Measurements from ENCODE around the gene TINCR.

DNA sequence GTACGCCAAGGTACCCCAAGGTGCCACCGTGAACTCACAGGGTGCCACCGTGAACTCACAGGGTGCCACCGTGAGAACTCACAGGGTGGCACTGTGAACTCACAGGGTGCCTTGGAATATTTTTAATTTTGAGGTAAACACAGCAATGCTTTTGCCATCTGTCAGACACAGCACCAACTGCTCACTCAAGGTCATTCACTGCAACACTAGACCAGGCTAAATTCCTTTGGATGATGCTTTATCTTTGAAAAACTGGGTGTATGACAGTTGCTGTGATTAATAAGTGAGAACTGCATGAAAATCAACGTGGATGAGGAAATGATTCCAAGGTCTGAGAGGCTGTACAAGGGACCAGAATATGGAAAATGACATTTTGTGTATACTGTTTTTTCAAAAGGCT is 35.9 kb upstream of the TINCR start:
- TF ChIP-seq, protein P1, sequence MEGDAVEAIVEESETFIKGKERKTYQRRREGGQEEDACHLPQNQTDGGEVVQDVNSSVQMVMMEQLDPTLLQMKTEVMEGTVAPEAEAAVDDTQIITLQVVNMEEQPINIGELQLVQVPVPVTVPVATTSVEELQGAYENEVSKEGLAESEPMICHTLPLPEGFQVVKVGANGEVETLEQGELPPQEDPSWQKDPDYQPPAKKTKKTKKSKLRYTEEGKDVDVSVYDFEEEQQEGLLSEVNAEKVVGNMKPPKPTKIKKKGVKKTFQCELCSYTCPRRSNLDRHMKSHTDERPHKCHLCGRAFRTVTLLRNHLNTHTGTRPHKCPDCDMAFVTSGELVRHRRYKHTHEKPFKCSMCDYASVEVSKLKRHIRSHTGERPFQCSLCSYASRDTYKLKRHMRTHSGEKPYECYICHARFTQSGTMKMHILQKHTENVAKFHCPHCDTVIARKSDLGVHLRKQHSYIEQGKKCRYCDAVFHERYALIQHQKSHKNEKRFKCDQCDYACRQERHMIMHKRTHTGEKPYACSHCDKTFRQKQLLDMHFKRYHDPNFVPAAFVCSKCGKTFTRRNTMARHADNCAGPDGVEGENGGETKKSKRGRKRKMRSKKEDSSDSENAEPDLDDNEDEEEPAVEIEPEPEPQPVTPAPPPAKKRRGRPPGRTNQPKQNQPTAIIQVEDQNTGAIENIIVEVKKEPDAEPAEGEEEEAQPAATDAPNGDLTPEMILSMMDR (IDR thresholded peaks at IDR 0.05) = no peak
- TF ChIP-seq POLR2A (IDR thresholded peaks at IDR 0.05) (no peak), EP300 (IDR thresholded peaks at IDR 0.05) (no peak)

All from ovary (tissue), 3 donors.